ENCODE results near the gene CUL3.
"Not testable (repeated sequence)": the region's sequence is repeated elsewhere in the genome, so short reads cannot be mapped to it uniquely, and the experiment has no call there.

The CUL3 gene

DNA sequence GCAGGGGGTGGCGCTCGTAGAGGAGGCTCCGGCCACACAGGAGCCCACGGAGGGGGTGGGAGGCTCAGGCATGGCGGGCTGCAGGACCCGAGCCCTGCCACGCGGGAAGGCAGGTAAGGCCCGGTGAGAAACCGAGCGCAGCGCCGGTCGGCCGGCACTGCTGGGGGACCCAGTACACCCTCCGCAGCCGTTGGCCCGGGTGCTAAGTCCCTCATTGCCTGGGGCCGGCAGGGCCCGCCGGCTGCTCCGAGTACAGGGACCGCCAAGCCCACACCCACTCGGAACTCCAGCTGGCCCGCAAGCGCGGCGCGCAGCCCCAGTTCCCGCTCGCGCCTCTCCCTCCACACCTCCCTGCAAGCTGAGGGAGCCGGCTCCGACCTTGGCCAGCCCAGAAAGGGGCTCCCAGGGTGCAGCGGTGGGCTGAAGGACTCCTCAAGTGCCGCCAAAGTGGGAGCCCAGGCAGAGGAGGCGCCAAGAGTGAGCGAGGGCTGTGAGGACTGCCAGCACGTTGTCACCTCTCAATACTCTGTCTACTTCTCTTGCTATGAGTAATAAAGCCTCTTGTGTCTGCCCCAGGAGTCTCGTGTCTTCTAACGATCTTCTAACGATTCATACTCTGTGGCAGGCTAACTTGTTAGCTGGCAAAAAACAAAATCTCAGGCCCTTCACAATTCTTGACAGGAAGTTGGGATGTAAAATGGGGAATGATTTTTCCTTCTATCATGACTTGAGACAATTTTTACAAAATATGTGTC is 18.8 kb upstream of the CUL3 start:
- H3K36me3 ChIP-seq (ENCODE audit: control insufficient read depth in 1 of 2, insufficient read depth in 2 of 2, low read depth in 1 of 2, low read length in 2 of 2); H2AFZ ChIP-seq (ENCODE audit: low read depth, low read length); H2BK120ac ChIP-seq (ENCODE audit: low read depth, low read length); H3K9me3 ChIP-seq (ENCODE audit: control insufficient read depth, low read length); H3K9ac ChIP-seq (ENCODE audit: low read length); DNase-seq; H3K18ac ChIP-seq (ENCODE audit: low read depth in 1 of 2, low read length in 2 of 2); H3K4me3 ChIP-seq (ENCODE audit: insufficient read depth in 1 of 2, low read depth in 1 of 2, low read length in 2 of 2); H3K14ac ChIP-seq (ENCODE audit: low read length in 2 of 2); H3K4ac ChIP-seq (ENCODE audit: low read depth in 1 of 2, low read length in 2 of 2); H2BK15ac ChIP-seq (ENCODE audit: low read depth, poor library complexity, severe bottlenecking); H4K91ac ChIP-seq (ENCODE audit: low read length); H2BK12ac ChIP-seq (ENCODE audit: low read length in 2 of 2); H3K27me3 ChIP-seq (ENCODE audit: control insufficient read depth in 1 of 2, insufficient read depth in 1 of 2, low read length in 2 of 2); H3K4me1 ChIP-seq (ENCODE audit: control insufficient read depth, insufficient read depth, low read depth, low read length); H2BK5ac ChIP-seq (ENCODE audit: low read depth, low read length, poor library complexity, severe bottlenecking); H2AK5ac ChIP-seq (ENCODE audit: low read length, severe bottlenecking); H3K27ac ChIP-seq (ENCODE audit: low read length, poor library complexity, severe bottlenecking); H3K23ac ChIP-seq (ENCODE audit: low read length in 2 of 2); H4K8ac ChIP-seq (ENCODE audit: low read length); H3K4me2 ChIP-seq (ENCODE audit: low read length, poor library complexity, severe bottlenecking); H3K79me1 ChIP-seq (replicated peaks; ENCODE audit: low read length, poor library complexity, severe bottlenecking): not testable (repeated sequence)
- WGBS = 98% methylated on average over 28 of the region's 42 CpGs

DNA sequence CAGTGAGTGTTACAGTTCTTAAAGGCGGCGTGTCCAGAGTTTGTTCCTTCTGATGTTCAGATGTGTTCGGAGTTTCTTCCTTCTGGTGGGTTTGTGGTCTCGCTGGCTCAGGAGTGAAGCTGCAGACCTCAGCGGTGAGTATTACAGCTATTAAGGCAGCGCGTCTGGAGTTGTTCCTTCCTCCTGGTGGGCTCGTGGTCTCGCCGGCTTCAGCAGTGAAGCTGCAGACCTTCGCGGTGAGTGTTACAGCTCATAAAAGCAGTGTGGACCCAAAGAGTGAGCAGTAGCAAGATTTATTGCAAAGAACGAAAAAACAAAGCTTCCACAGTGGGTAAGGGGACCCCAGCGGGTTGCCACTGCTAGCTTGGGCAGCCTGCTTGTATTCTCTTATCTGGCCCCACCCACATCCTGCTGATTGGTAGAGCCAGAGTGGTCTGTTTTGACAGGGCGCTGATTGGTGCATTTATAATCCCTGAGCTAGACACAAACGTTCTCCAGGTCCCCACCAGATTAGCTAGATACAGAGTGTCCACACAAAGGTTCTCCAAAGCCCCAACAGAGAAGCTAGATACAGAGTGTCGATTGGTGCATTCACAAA is 17.7 kb upstream of the CUL3 start:
- H3K18ac ChIP-seq (ENCODE audit: low read depth in 1 of 2, low read length in 2 of 2); H3K9me3 ChIP-seq (ENCODE audit: control insufficient read depth, low read length); H2BK5ac ChIP-seq (ENCODE audit: low read depth, low read length, poor library complexity, severe bottlenecking); H3K9ac ChIP-seq (ENCODE audit: low read length); H2BK12ac ChIP-seq (ENCODE audit: low read length in 2 of 2); H3K27me3 ChIP-seq (ENCODE audit: control insufficient read depth in 1 of 2, insufficient read depth in 1 of 2, low read length in 2 of 2); H2AK5ac ChIP-seq (ENCODE audit: low read length, severe bottlenecking); H3K4me3 ChIP-seq (ENCODE audit: insufficient read depth in 1 of 2, low read depth in 1 of 2, low read length in 2 of 2); H3K79me1 ChIP-seq (replicated peaks; ENCODE audit: low read length, poor library complexity, severe bottlenecking); H3K4me1 ChIP-seq (ENCODE audit: control insufficient read depth, insufficient read depth, low read depth, low read length); H4K91ac ChIP-seq (ENCODE audit: low read length); H3K23ac ChIP-seq (ENCODE audit: low read length in 2 of 2); H3K36me3 ChIP-seq (ENCODE audit: control insufficient read depth in 1 of 2, insufficient read depth in 2 of 2, low read depth in 1 of 2, low read length in 2 of 2); H2AFZ ChIP-seq (ENCODE audit: low read depth, low read length); H4K8ac ChIP-seq (ENCODE audit: low read length); H3K27ac ChIP-seq (ENCODE audit: low read length, poor library complexity, severe bottlenecking); H2BK120ac ChIP-seq (ENCODE audit: low read depth, low read length); H2BK15ac ChIP-seq (ENCODE audit: low read depth, poor library complexity, severe bottlenecking); H3K14ac ChIP-seq (ENCODE audit: low read length in 2 of 2); H3K4ac ChIP-seq (ENCODE audit: low read depth in 1 of 2, low read length in 2 of 2); H3K4me2 ChIP-seq (ENCODE audit: low read length, poor library complexity, severe bottlenecking); DNase-seq: not testable (repeated sequence)
- WGBS = 97% methylated on average over 15 of the region's 17 CpGs

DNA sequence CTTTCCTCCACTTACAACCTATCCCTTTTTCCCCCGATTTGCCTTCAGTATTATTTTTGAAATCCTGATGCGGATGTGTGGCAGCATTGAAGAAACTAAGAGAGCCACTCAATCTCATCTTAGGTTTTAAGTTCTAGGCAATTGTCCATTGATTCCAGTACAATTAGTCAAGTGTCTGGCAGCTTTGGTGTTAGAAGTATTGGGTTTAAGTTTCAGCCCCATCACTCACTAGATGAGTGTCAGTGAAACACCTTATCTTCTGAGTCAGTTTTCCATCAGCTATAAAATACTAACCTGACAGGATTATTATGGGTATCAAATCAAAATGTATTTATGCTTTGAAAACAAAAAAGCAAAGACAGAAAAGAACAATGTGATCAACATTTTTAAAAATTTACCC is 16.8 kb upstream of the CUL3 start:
- H2BK120ac ChIP-seq (ENCODE audit: low read depth, low read length) = no peak overlapping the region
- no peaks in the 10 kb centered on the region for H3K9me3 ChIP-seq (ENCODE audit: control insufficient read depth, low read length)
- H3K79me1 ChIP-seq (replicated peaks; ENCODE audit: low read length, poor library complexity, severe bottlenecking) = no peaks in the 10 kb centered on the region
- H3K27ac ChIP-seq (ENCODE audit: low read length, poor library complexity, severe bottlenecking) = no peak overlapping the region
- H3K36me3 ChIP-seq (ENCODE audit: control insufficient read depth in 1 of 2, insufficient read depth in 2 of 2, low read depth in 1 of 2, low read length in 2 of 2) = no peaks in the 10 kb centered on the region
- H3K14ac ChIP-seq (ENCODE audit: low read length in 2 of 2) = no peak overlapping the region
- no peak overlapping the region for H2BK12ac ChIP-seq (ENCODE audit: low read length in 2 of 2)
- no peak overlapping the region for H4K8ac ChIP-seq (ENCODE audit: low read length)
- H4K91ac ChIP-seq (ENCODE audit: low read length) = no peak overlapping the region
- H2AFZ ChIP-seq (ENCODE audit: low read depth, low read length) = no peak overlapping the region
- H3K4me1 ChIP-seq (ENCODE audit: control insufficient read depth, insufficient read depth, low read depth, low read length) = no peaks in the 10 kb centered on the region
- DNase-seq = no peak
- H3K9ac ChIP-seq (ENCODE audit: low read length) = no peak overlapping the region
- no peak overlapping the region for H3K18ac ChIP-seq (ENCODE audit: low read depth in 1 of 2, low read length in 2 of 2)
- H2AK5ac ChIP-seq (ENCODE audit: low read length, severe bottlenecking) = no peak overlapping the region
- H3K23ac ChIP-seq (ENCODE audit: low read length in 2 of 2) = no peak overlapping the region
- WGBS = 100% methylated on average over 1 of the region's 2 CpGs
- H2BK15ac ChIP-seq (ENCODE audit: low read depth, poor library complexity, severe bottlenecking) = no peak overlapping the region
- no peak overlapping the region for H2BK5ac ChIP-seq (ENCODE audit: low read depth, low read length, poor library complexity, severe bottlenecking)
- H3K4me3 ChIP-seq (ENCODE audit: insufficient read depth in 1 of 2, low read depth in 1 of 2, low read length in 2 of 2) = no peak overlapping the region
- no peak overlapping the region for H3K4ac ChIP-seq (ENCODE audit: low read depth in 1 of 2, low read length in 2 of 2)
- no peak overlapping the region for H3K4me2 ChIP-seq (ENCODE audit: low read length, poor library complexity, severe bottlenecking)
- H3K27me3 ChIP-seq (ENCODE audit: control insufficient read depth in 1 of 2, insufficient read depth in 1 of 2, low read length in 2 of 2) = no peaks in the 10 kb centered on the region

DNA sequence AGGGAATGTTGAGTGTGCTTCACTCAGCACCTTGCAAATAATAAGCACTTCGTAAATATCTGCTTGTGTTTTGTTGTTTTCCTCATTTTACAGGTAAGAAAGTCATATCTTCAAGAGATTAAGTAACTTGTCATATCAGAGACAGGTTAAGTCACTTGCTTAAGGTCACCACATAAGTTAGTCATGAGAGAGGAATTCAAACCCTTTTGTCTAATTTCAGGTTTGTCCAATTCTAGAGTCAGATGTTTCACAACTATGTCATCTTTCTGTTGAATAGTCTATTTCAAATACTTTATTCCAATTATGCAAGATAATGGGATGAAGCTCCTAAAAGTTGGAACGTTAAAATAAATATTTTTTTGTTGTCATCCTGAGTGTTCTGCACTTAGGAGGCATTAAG is 13.5 kb upstream of the CUL3 start:
- Histone ChIP-seq H3K14ac (ENCODE audit: low read length in 2 of 2) (no peak overlapping the region), H2BK15ac (ENCODE audit: low read depth, poor library complexity, severe bottlenecking) (no peak overlapping the region), H3K4ac (ENCODE audit: low read depth in 1 of 2, low read length in 2 of 2) (no peak overlapping the region), H3K27me3 (ENCODE audit: control insufficient read depth in 1 of 2, insufficient read depth in 1 of 2, low read length in 2 of 2) (no peaks in the 10 kb centered on the region), H4K91ac (ENCODE audit: low read length) (no peak overlapping the region), H4K8ac (ENCODE audit: low read length) (no peak overlapping the region), H3K4me3 (ENCODE audit: insufficient read depth in 1 of 2, low read depth in 1 of 2, low read length in 2 of 2) (no peak overlapping the region), H2BK120ac (ENCODE audit: low read depth, low read length) (no peak overlapping the region), H3K9ac (ENCODE audit: low read length) (no peak overlapping the region), H3K36me3 (ENCODE audit: control insufficient read depth in 1 of 2, insufficient read depth in 2 of 2, low read depth in 1 of 2, low read length in 2 of 2) (no peaks in the 10 kb centered on the region), H3K9me3 (ENCODE audit: control insufficient read depth, low read length) (no peaks in the 10 kb centered on the region), H3K23ac (ENCODE audit: low read length in 2 of 2) (no peak overlapping the region), H3K4me1 (ENCODE audit: control insufficient read depth, insufficient read depth, low read depth, low read length) (no peaks in the 10 kb centered on the region), H3K18ac (ENCODE audit: low read depth in 1 of 2, low read length in 2 of 2) (no peak overlapping the region), H3K27ac (ENCODE audit: low read length, poor library complexity, severe bottlenecking) (no peak overlapping the region), H3K79me1 (replicated peaks; ENCODE audit: low read length, poor library complexity, severe bottlenecking) (no peaks in the 10 kb centered on the region), H2BK5ac (ENCODE audit: low read depth, low read length, poor library complexity, severe bottlenecking) (no peak overlapping the region), H2AK5ac (ENCODE audit: low read length, severe bottlenecking) (no peak overlapping the region), H2AFZ (ENCODE audit: low read depth, low read length) (no peak overlapping the region), H3K4me2 (ENCODE audit: low read length, poor library complexity, severe bottlenecking) (no peak overlapping the region), H2BK12ac (ENCODE audit: low read length in 2 of 2) (no peak overlapping the region)
- WGBS = 100% methylated on average over 1 of the region's 2 CpGs
- DNase-seq = no peak

All from mesenchymal stem cell (in vitro differentiated cells and primary cell).